Measurements from ENCODE around the gene EXOSC1.
A peak's percentile ranks its signal among the peaks of the same experiment; 100 is the strongest.
"Not testable (repeated sequence)": the region's sequence is repeated elsewhere in the genome, so short reads cannot be mapped to it uniquely, and the experiment has no call there.

EXOSC1 gene

GRCh38 chr10:97427571-97428179 lies 18.1 kb downstream of the EXOSC1 start:
- peak; percentile 71 for DNase-seq (ENCODE audit: low read depth)
- H3K4me3 ChIP-seq (ENCODE audit: low read depth, low read length) = peak overlapping the region; percentile 90
- no peak for TF ChIP-seq CTCF (IDR thresholded peaks at IDR 0.05; ENCODE audit: control insufficient read depth, extremely low read depth, insufficient read depth)

- H3K4me3 ChIP-seq (ENCODE audit: low read depth, low read length) = peak overlapping the region; percentile 90
- no peak for DNase-seq (ENCODE audit: low read depth)
- TF ChIP-seq CTCF (IDR thresholded peaks at IDR 0.05; ENCODE audit: control insufficient read depth, extremely low read depth, insufficient read depth) = no peak
These were observed 18.8 kb downstream of the EXOSC1 start for GRCh38 chr10:97426776-97427570.

- peak; percentile 99 for TF ChIP-seq CTCF (IDR thresholded peaks at IDR 0.05; ENCODE audit: control insufficient read depth, extremely low read depth, insufficient read depth)
- H3K4me3 ChIP-seq (ENCODE audit: low read depth, low read length) = peak within 1 kb of the TSS; percentile 90
- DNase-seq (ENCODE audit: low read depth) = peak; percentile 89
These were observed 19.6 kb downstream of the EXOSC1 start, which contains the start of gene PGAM1 for GRCh38 chr10:97425964-97426775. Gene PGAM1, plus strand, starts transcription at chr10:97426191. Its CDS starts 117 bp downstream, at chr10:97426308.

GRCh38 chr10:97423757-97424098 lies 22.1 kb downstream of the EXOSC1 start:
- H3K4me3 ChIP-seq (ENCODE audit: low read depth, low read length); DNase-seq (ENCODE audit: low read depth): not testable (repeated sequence)

GRCh38 chr10:97416565-97416964 lies 29.2 kb downstream of the EXOSC1 start:
- no peak for TF ChIP-seq CTCF (IDR thresholded peaks at IDR 0.05; ENCODE audit: control insufficient read depth, extremely low read depth, insufficient read depth)
- no peak for DNase-seq (ENCODE audit: low read depth)
- H3K4me3 ChIP-seq (ENCODE audit: low read depth, low read length) = no peak overlapping the region

GRCh38 chr10:97412891-97413304 lies 32.9 kb downstream of the EXOSC1 start:
- no peak overlapping the region for H3K4me3 ChIP-seq (ENCODE audit: low read depth, low read length)
- DNase-seq (ENCODE audit: low read depth) = no peak
- no peak for TF ChIP-seq CTCF (IDR thresholded peaks at IDR 0.05; ENCODE audit: control insufficient read depth, extremely low read depth, insufficient read depth)

- DNase-seq (ENCODE audit: low read depth) = no peak
- no peak overlapping the region for H3K4me3 ChIP-seq (ENCODE audit: low read depth, low read length)
- no peak for TF ChIP-seq CTCF (IDR thresholded peaks at IDR 0.05; ENCODE audit: control insufficient read depth, extremely low read depth, insufficient read depth)
These were observed 34.4 kb downstream of the EXOSC1 start for GRCh38 chr10:97411406-97411805.
